ENCODE measurements around the gene HAPLN3.

HAPLN3 gene

GRCh38 chr15:88904624-88905327 is 9.4 kb upstream of the HAPLN3 start:
- H3K36me3 Mint-ChIP-seq, result no peaks in the 10 kb centered on the region
- peaks cover 10% of the 10 kb centered on the region for H3K4me1 Mint-ChIP-seq
- no peak overlapping the region for H3K4me3 Mint-ChIP-seq
- no peaks in the 10 kb centered on the region for H3K27me3 Mint-ChIP-seq
- no peak overlapping the region for H3K27ac Mint-ChIP-seq
- ATAC-seq, result peak; percentile 81
- H3K9me3 Mint-ChIP-seq, result no peaks in the 10 kb centered on the region

DNA sequence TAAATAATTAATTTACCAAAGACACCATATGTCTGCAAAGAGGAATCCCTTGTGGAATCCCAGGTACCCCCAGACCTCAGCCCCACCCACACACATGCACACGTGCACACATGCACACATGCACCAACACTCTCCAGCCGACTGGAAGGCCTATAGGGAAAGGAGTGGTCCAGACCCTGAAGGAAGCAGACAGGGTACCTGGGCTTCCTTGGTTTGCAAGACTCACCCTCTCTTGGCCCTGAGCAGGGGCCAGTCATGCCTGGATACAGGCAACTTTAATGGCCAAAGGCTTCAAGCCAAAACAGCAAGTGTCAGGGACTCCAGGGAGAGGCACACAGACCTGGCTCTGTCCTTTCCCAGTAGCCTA is 8.9 kb upstream of the HAPLN3 start:
- H3K9me3 Mint-ChIP-seq, result no peaks in the 10 kb centered on the region
- no peak overlapping the region for H3K27ac Mint-ChIP-seq
- no peaks in the 10 kb centered on the region for H3K27me3 Mint-ChIP-seq
- no peak overlapping the region for H3K4me3 Mint-ChIP-seq
- no peaks in the 10 kb centered on the region for H3K36me3 Mint-ChIP-seq
- no peak for ATAC-seq
- peaks cover 10% of the 10 kb centered on the region for H3K4me1 Mint-ChIP-seq

DNA sequence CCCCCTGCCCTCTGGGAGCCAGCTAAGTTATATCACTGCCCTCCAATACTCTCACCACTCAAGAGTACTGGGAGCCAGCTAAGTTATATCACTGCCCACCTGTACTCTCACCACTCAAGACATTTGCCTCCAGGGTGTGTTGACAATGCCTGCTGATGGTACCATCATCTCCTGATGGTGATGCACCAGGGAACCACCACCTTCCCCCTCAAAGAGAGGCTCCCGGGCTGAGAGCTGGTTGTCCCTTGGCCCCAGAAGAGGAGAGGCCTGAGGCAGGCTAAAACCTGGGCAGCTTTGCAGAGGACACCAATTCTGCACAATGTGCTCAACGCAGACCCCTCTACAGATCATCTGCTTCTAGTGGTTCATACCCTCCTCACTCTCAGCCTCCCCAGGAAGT is 7.5 kb upstream of the HAPLN3 start:
- no peaks in the 10 kb centered on the region for H3K9me3 Mint-ChIP-seq
- no peak for ATAC-seq
- peaks cover 10% of the 10 kb centered on the region for H3K4me1 Mint-ChIP-seq
- H3K27me3 Mint-ChIP-seq, result peaks cover under 1% of the 10 kb centered on the region
- H3K36me3 Mint-ChIP-seq, result no peaks in the 10 kb centered on the region
- no peak overlapping the region for H3K27ac Mint-ChIP-seq
- H3K4me3 Mint-ChIP-seq, result no peak overlapping the region

GRCh38 chr15:88902221-88902835 is 7.0 kb upstream of the HAPLN3 start:
- peaks cover 10% of the 10 kb centered on the region for H3K4me1 Mint-ChIP-seq
- peaks cover 5% of the 10 kb centered on the region for H3K27me3 Mint-ChIP-seq
- no peaks in the 10 kb centered on the region for H3K36me3 Mint-ChIP-seq
- H3K9me3 Mint-ChIP-seq, result no peaks in the 10 kb centered on the region
- H3K27ac Mint-ChIP-seq, result no peak overlapping the region
- ATAC-seq, result no peak
- no peak overlapping the region for H3K4me3 Mint-ChIP-seq

DNA sequence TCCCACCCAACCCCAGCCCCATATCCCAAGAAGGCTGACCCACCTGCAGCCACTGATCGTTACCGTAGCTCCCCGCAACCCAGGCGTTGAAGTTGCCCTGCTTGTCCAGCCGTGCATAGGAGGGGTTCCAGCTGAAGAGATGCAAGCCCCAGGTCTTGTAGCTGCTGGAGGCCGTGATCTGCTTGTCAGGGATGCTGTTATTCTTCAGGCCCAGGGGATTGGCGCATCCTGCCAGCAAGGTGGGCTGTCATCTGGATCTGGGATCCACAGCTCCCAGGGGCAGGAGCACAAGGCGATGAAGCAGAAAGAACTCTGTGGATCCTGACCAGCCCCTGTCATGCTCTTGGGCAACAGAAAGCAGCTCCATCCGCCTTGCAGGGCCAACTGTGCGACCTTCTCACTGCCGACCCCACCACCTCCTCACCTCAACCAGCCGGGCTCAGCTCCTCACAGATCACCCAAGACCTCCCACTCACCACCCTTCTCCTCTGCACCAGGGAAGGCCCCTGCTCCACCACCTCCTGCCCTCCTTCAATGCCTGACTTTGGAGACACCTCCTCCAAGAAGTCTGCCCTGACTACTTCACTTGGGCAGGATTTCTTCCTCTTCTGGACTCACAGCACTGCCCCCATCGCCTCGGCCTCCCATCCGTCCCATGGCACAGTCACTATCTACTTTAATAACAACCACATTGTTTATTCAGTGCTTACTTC is 6.3 kb upstream of the HAPLN3 start:
- H3K9me3 Mint-ChIP-seq, result no peaks in the 10 kb centered on the region
- no peaks in the 10 kb centered on the region for H3K36me3 Mint-ChIP-seq
- ATAC-seq, result no peak
- no peak overlapping the region for H3K4me3 Mint-ChIP-seq
- H3K4me1 Mint-ChIP-seq, result peaks cover 14% of the 10 kb centered on the region
- H3K27me3 Mint-ChIP-seq, result peaks cover 12% of the 10 kb centered on the region
- no peak overlapping the region for H3K27ac Mint-ChIP-seq

- peaks cover 16% of the 10 kb centered on the region for H3K27me3 Mint-ChIP-seq
- H3K4me3 Mint-ChIP-seq, result no peak overlapping the region
- H3K4me1 Mint-ChIP-seq, result peaks cover 17% of the 10 kb centered on the region
- no peak for ATAC-seq
- no peak overlapping the region for H3K27ac Mint-ChIP-seq
- no peaks in the 10 kb centered on the region for H3K36me3 Mint-ChIP-seq
- H3K9me3 Mint-ChIP-seq, result no peaks in the 10 kb centered on the region
Measured at GRCh38 chr15:88900982-88901418, 5.7 kb upstream of the HAPLN3 start.

DNA sequence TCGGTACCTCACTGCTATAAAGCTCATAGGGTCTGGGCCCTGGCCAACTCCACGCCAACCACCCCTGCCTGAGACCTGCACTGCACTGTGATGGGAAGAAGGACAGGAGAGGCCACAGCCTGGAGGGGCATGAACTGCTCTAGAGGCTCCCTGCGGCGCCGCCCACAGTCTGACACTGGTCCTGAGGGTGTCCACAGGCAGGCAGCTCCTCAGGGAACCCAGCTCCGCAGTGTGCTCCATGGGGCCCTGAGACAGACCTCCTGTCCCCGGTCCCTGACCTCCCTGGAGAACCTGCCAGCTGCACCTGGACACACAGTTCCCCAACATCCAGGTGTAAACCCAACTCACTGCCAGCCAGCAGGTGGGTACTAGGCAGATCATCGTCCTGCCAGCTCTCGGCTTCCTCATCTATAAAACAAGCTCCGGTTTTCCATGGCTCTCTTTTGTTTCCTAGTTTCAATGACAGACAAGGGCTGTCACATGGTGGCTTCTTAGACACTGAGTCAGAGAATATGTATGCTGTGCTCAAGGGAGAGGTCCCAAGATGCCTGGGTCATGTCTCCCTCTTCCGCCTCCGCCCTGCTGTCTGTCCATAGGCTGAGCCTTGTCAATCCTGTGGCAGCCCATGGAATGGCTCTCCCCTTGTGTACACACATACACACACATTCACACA is 5.1 kb upstream of the HAPLN3 start:
- Mint-ChIP-seq H3K4me1 (peaks cover 21% of the 10 kb centered on the region), H3K27ac (no peak overlapping the region), H3K27me3 (peaks cover 21% of the 10 kb centered on the region), H3K9me3 (no peaks in the 10 kb centered on the region), H3K36me3 (no peaks in the 10 kb centered on the region), H3K4me3 (no peak overlapping the region)
- ATAC-seq, result no peak

DNA sequence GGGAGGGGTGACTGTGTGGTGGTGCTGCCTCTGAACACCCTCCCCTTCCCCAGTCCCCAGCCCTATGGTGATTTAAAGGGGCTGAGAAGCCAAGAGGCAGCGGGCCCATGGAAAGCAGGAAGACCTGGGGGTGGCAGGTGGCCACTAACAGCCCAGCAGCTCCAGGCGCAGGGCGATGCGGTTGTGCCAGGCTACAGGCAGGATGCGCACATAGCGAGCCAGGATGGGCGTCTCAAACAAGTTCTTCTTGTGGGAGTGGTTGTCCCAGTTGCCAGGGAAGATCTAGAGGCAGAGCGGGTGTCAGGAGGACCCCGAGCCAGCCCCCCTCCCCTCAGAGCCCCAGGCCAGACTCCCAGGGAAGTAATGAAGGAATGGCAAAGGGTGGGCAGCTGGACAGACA is 3.9 kb upstream of the HAPLN3 start:
- Mint-ChIP-seq H3K36me3 (no peaks in the 10 kb centered on the region), H3K27me3 (peaks cover 27% of the 10 kb centered on the region), H3K4me1 (peaks cover 18% of the 10 kb centered on the region), H3K9me3 (no peaks in the 10 kb centered on the region), H3K4me3 (no peak overlapping the region), H3K27ac (no peak overlapping the region)
- no peak for ATAC-seq

DNA sequence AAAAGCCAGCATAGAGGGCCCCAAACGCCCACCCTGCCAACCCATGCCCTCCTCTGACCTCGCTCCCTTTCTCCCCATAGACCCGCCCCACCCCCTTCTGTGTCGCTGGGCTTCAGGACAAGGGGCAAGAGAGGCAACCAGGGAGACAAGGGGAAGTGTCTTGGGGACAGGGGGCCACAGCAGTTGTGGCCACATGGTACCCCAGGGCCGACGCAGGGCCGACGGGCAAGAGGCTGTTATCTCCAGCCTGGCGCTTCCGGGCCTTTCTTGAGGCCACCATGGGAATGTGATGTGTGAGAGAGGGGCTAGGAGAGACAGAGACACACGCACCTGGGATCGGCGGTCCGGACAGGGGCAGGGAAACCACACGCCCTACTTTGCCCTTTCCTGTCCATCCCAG is 3.4 kb upstream of the HAPLN3 start:
- no peak for ATAC-seq
- Mint-ChIP-seq H3K4me1 (peaks cover 19% of the 10 kb centered on the region), H3K27ac (no peak overlapping the region)

DNA sequence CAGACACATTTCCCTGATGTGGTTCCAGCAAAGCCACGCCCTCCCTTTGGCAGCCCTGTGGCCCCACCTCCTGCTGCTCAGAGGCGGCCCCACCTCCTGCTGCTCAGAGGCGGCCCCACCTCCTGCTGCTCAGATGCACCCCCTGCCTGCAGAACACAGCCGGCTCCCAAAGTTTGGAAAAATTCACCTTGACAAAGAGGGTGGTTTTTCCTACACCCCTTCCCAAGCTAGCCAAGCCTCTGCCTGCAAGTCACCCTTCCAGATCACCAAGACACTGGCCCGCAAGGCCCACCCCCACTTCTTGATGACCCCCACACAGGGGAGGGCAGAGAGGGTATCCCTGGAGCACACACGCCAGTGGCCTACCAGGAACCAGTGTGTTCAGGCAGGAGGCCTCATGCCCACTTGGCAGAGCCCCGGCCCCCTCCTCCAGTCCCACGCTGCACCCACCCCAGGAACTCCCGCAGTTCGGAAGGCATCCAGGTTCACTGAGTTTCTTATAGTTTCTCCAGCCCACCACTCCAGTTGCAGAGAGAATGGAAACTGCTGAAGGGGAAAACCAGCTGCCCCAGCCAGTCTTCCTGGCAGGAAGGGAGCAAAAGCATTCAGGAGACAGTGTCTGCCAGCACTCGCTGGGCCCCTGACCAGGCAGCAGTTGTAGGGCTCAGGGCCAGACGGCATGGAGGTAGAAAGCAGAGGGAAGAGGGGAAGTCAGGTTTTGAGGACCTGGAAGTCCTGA is 2.3 kb upstream of the HAPLN3 start:
- peaks cover 41% of the 10 kb centered on the region for H3K27me3 Mint-ChIP-seq
- H3K27ac Mint-ChIP-seq, result no peak overlapping the region
- H3K4me3 Mint-ChIP-seq, result no peak overlapping the region
- no peaks in the 10 kb centered on the region for H3K9me3 Mint-ChIP-seq
- peaks cover 19% of the 10 kb centered on the region for H3K4me1 Mint-ChIP-seq
- no peaks in the 10 kb centered on the region for H3K36me3 Mint-ChIP-seq
- peak; percentile 49 for ATAC-seq

More for the DNA sequence above, 3.4 kb upstream of the HAPLN3 start:
- H3K36me3 Mint-ChIP-seq, result no peaks in the 10 kb centered on the region
- H3K27me3 Mint-ChIP-seq, result peaks cover 32% of the 10 kb centered on the region
- no peak overlapping the region for H3K4me3 Mint-ChIP-seq
- no peaks in the 10 kb centered on the region for H3K9me3 Mint-ChIP-seq

DNA sequence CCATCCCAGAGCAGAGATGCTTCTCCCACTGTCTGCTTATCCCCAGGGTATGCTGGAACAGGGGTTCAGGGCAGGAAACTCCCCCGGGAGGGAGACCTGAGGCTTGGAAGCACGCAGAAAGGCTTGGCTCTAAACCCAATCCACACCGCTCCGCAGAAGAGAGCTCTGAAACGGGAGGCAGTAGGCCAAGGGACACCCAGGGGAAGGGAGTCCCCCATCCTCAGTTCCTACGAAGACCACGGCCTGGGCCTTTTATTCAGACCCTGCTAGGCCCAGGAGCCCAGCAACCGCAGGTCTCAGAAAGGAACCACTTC is 1.8 kb upstream of the HAPLN3 start:
- Mint-ChIP-seq H3K27me3 (peaks cover 41% of the 10 kb centered on the region), H3K4me1 (peaks cover 19% of the 10 kb centered on the region), H3K9me3 (no peaks in the 10 kb centered on the region), H3K36me3 (no peaks in the 10 kb centered on the region), H3K4me3 (no peak overlapping the region), H3K27ac (no peak overlapping the region)
- no peak for ATAC-seq

DNA sequence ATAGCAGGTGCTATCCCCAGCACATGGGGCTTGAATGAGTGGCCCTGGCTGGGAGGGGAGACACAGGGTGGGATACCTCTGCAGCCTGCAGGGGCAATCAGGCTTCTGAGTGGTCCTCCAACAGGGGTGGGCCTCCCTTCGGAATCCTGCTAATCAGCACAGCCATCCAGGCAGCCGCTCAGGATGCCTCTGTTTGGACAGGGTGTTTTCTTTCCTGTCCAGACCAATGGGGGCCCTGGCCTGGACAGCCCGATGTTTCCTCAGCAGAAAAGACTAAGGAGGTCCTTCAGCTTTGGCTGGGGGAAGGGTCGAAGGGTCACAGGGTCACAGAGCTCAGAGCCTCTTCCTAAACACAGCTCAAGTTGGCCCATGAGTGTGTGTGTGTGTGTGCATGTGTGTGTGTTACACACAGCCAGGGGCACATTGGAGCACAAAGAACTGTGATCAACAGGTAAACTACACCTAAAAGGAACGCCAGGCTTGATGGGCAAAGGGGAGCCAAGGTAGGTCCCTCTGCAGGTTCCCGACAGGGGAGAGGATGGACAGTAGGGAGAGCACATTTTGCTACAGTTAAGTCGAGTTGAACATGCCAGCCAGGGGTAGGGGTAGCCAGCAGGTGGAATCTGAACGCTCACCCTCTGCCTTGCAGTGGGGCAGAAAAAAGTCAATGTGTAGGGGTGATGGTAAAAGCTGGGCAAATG is 1.1 kb upstream of the HAPLN3 start:
- Mint-ChIP-seq H3K27ac (no peak overlapping the region), H3K36me3 (no peaks in the 10 kb centered on the region), H3K4me3 (no peak overlapping the region), H3K27me3 (peaks cover 41% of the 10 kb centered on the region), H3K4me1 (peaks cover 19% of the 10 kb centered on the region), H3K9me3 (no peaks in the 10 kb centered on the region)
- no peak for ATAC-seq

GRCh38 chr15:88894348-88894818 is 961 bp downstream of the HAPLN3 start:
- Mint-ChIP-seq H3K27me3 (peaks cover 41% of the 10 kb centered on the region), H3K4me3 (peak overlapping the region; percentile 68), H3K4me1 (peaks cover 19% of the 10 kb centered on the region), H3K9me3 (no peaks in the 10 kb centered on the region), H3K36me3 (no peaks in the 10 kb centered on the region), H3K27ac (no peak overlapping the region)
- ATAC-seq, result peak; percentile 63

- Mint-ChIP-seq H3K27me3 (peaks cover 30% of the 10 kb centered on the region), H3K4me1 (peaks cover 15% of the 10 kb centered on the region), H3K36me3 (no peaks in the 10 kb centered on the region), H3K27ac (no peak overlapping the region), H3K4me3 (no peak overlapping the region), H3K9me3 (no peaks in the 10 kb centered on the region)
- ATAC-seq, result no peak
Measured at GRCh38 chr15:88891540-88892254, 3.6 kb downstream of the HAPLN3 start.
